HepG2 (cell line): ENCODE measurements around the gene PDIA5. TPM values are rescaled to one million over a fixed set of nuclear protein-coding genes. Genes with fewer than 3 reads are reported as not detected.

Experiments
- ATF7 ChIP-seq, 2 experiments: fragments of 450-650 bp in 1 of 2; sonication (generic) in 1 of 2; formaldehyde crosslinking in 1 of 2; IDR thresholded peaks; 2 replicates each; pipeline versions ENCODE4 v1.4.0 to v1.6.1; 2016 to 2020; ENCODE audit warnings: antibody characterized with exemption in 1 of 2, mild to moderate bottlenecking in 1 of 2, missing genetic modification reagents in 1 of 2
- CEBPG ChIP-seq: IDR thresholded peaks from 2 replicates; pipeline ENCODE4 v1.6.1; 2016
- FOSL1 ChIP-seq: sonication (generic); formaldehyde crosslinking; IDR thresholded peaks from 2 replicates; pipeline ENCODE4 v1.9.0; 2021; ENCODE audit warnings: missing genetic modification reagents, borderline replicate concordance
- FOXO1 ChIP-seq: sonication (generic); formaldehyde crosslinking; IDR thresholded peaks from 2 replicates; pipeline ENCODE4 v1.4.0; 2020; ENCODE audit warnings: missing genetic modification reagents
- HNRNPK ChIP-seq: fragments of 200-400 bp; formaldehyde crosslinking; IDR thresholded peaks from 2 replicates; pipeline ENCODE4 v1.6.1; 2018; ENCODE audit warnings: low read length, low read depth, moderate library complexity, mild to moderate bottlenecking; ENCODE audit not compliant: poor library complexity, severe bottlenecking
- IKZF4 ChIP-seq: sonication (generic); formaldehyde crosslinking; IDR thresholded peaks from 2 replicates; pipeline ENCODE4 v1.5.1; 2020; ENCODE audit warnings: borderline replicate concordance, mild to moderate bottlenecking, low read depth, missing genetic modification reagents; ENCODE audit errors: not compliant biosample characterization
- TEAD3 ChIP-seq: optimal IDR thresholded peaks from 2 replicates; pipeline ENCODE3; 2016; ENCODE audit warnings: borderline replicate concordance
- TOE1 ChIP-seq: sonication (generic); formaldehyde crosslinking; IDR thresholded peaks from 2 replicates; pipeline ENCODE4 v1.4.0; 2020; ENCODE audit warnings: mild to moderate bottlenecking, missing genetic modification reagents
- TSC22D2 ChIP-seq: sonication (generic); formaldehyde crosslinking; IDR thresholded peaks from 2 replicates; pipeline ENCODE4 v1.5.1; 2020; ENCODE audit warnings: missing genetic modification reagents, mild to moderate bottlenecking, borderline replicate concordance
- ZBTB38 ChIP-seq: sonication (generic); formaldehyde crosslinking; IDR thresholded peaks from 2 replicates; pipeline ENCODE4 v1.5.1; 2020; ENCODE audit warnings: mild to moderate bottlenecking, missing genetic modification reagents
- ZFP37 ChIP-seq: sonication (generic); formaldehyde crosslinking; IDR thresholded peaks from 2 replicates; pipeline ENCODE4 v1.4.0; 2020; ENCODE audit warnings: missing genetic modification reagents, borderline replicate concordance
- ZFP90 ChIP-seq: sonication (generic); formaldehyde crosslinking; IDR thresholded peaks from 2 replicates; pipeline ENCODE4 v1.8.0; 2022; ENCODE audit warnings: missing genetic modification reagents, mild to moderate bottlenecking, inconsistent platforms, borderline replicate concordance
- ZNF224 ChIP-seq: sonication (generic); formaldehyde crosslinking; IDR thresholded peaks from 2 replicates; pipeline ENCODE4 v1.5.0; 2020; ENCODE audit warnings: mild to moderate bottlenecking, missing genetic modification reagents
- ZNF230 ChIP-seq: sonication (generic); formaldehyde crosslinking; IDR thresholded peaks from 2 replicates; pipeline ENCODE4 v1.4.0; 2020; ENCODE audit warnings: mild to moderate bottlenecking, missing genetic modification reagents
- ZNF232 ChIP-seq: sonication (generic); formaldehyde crosslinking; IDR thresholded peaks from 2 replicates; pipeline ENCODE4 v1.4.0; 2020; ENCODE audit warnings: missing genetic modification reagents, borderline replicate concordance
- ZNF251 ChIP-seq: sonication (generic); formaldehyde crosslinking; IDR thresholded peaks from 2 replicates; pipeline ENCODE4 v1.9.0; 2021; ENCODE audit warnings: mild to moderate bottlenecking, missing genetic modification reagents
- ZNF333 ChIP-seq: sonication (generic); formaldehyde crosslinking; IDR thresholded peaks from 2 replicates; pipeline ENCODE4 v1.4.0; 2020; ENCODE audit warnings: mild to moderate bottlenecking, missing genetic modification reagents, borderline replicate concordance
- ZNF558 ChIP-seq: sonication (generic); formaldehyde crosslinking; IDR thresholded peaks from 2 replicates; pipeline ENCODE4 v1.9.0; 2022; ENCODE audit warnings: mild to moderate bottlenecking, missing genetic modification reagents, borderline replicate concordance
- ZNF572 ChIP-seq: sonication (generic); formaldehyde crosslinking; IDR thresholded peaks from 2 replicates; pipeline ENCODE4 v1.5.1; 2020; ENCODE audit warnings: mild to moderate bottlenecking, missing genetic modification reagents
- polyA plus RNA-seq, 8 experiments: library from polyadenylated mRNA; depleted of rRNA in 3 of 8; stranded (reverse) in 7 of 8; unstranded in 1 of 8; fragments of >200 nt; fragmentation: Illumina TruSeq in 4 of 8; extraction: Trizol in 4 of 8; gene quantifications; 2 replicates each; pipeline versions ENCODE4 v1.2.1 to v1.2.3, GENCODE V29; 2011 to 2016; ENCODE audit warnings: low read depth in 4 of 8, missing spikeins in 1 of 8, mixed read lengths in 1 of 8; ENCODE audit not compliant: insufficient read depth in 1 of 8
- total RNA-seq, 5 experiments: library from RNA; depleted of rRNA; stranded (reverse); fragments of >200 nt; fragmentation: Illumina TruSeq; extraction: Trizol; gene quantifications; 2 replicates each; pipeline ENCODE4 v1.2.3, GENCODE V29; 2016; ENCODE audit warnings: low read depth in 1 of 5
- TF ChIP-seq, protein P1 (sequence below): sonication (generic); formaldehyde crosslinking; IDR thresholded peaks from 2 replicates; pipeline ENCODE4 v1.5.0; 2020; ENCODE audit warnings: mild to moderate bottlenecking, missing genetic modification reagents
- TF ChIP-seq, protein P2 (sequence below): sonication (generic); formaldehyde crosslinking; IDR thresholded peaks from 2 replicates; pipeline ENCODE4 v1.8.0; 2022; ENCODE audit warnings: mild to moderate bottlenecking, missing genetic modification reagents
- TF ChIP-seq, protein P3 (sequence below): sonication (generic); formaldehyde crosslinking; IDR thresholded peaks from 2 replicates; pipeline ENCODE4 v1.4.0; 2020; ENCODE audit warnings: low read depth, mild to moderate bottlenecking, missing genetic modification reagents
- TF ChIP-seq, protein P4 (sequence below): sonication (generic); formaldehyde crosslinking; IDR thresholded peaks from 2 replicates; pipeline ENCODE4 v1.5.0; 2020; ENCODE audit warnings: missing genetic modification reagents

Gene PDIA5
- total and polyA plus RNA-seq, 2 of the 13 experiments (the other 11 are each of a cell fraction or from before 2014, with no cell fraction given), result 51.3 to 74.3 TPM

DNA sequence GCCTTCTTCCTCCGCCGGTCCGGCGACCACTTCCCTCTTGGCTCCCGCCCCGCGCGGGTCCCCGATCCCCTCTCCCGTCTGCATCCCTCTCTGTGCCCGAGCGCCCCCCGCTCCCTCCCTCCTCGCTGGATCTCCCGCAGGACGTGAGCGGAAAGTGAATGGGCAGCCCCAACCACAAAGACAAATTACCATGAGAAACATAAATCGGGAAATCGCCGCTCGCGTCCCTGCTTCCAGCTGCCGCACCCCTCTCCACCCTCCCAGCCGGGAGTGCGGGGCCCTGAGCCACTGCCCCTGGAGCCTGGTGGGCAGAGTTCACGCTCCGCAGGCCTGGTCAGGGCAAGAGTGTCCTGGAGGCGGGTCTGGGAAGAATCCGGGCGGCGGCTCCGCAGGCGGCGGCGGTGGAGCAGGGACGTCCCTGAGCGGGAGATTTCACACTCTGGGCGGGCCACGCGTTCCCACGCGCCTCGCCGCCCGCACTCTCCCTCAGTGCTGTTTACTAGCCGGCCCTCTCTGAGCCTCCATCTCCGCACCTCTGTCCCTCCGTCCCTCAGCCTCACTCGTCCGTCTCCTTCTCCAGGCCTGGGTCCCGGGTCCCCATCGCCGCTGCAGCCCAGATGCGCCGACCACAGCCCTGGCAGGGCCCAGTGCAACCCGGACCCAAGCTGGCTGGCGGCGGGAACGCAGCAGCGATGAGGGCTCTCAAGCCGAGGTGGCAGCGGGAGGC is 40.1 kb upstream of the PDIA5 start (continued):
- TF ChIP-seq, protein P1, sequence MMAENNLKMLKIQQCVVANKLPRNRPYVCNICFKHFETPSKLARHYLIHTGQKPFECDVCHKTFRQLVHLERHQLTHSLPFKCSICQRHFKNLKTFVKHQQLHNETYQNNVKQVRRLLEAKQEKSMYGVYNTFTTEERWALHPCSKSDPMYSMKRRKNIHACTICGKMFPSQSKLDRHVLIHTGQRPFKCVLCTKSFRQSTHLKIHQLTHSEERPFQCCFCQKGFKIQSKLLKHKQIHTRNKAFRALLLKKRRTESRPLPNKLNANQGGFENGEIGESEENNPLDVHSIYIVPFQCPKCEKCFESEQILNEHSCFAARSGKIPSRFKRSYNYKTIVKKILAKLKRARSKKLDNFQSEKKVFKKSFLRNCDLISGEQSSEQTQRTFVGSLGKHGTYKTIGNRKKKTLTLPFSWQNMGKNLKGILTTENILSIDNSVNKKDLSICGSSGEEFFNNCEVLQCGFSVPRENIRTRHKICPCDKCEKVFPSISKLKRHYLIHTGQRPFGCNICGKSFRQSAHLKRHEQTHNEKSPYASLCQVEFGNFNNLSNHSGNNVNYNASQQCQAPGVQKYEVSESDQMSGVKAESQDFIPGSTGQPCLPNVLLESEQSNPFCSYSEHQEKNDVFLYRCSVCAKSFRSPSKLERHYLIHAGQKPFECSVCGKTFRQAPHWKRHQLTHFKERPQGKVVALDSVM (CRISPR knock-in tag), result no peak
- TF ChIP-seq ZNF232 (CRISPR knock-in tag) (no peak), ZFP37 (CRISPR knock-in tag) (no peak), ATF7 (IDR thresholded peaks at IDR 0.05) (no peak), ATF7 (CRISPR knock-in tag; IDR thresholded peaks at IDR 0.05) (no peak), ZNF224 (CRISPR knock-in tag) (no peak), TEAD3 (no peak), ZBTB38 (CRISPR knock-in tag) (no peak), CEBPG (CRISPR knock-in tag) (no peak), TSC22D2 (CRISPR knock-in tag) (no peak), IKZF4 (CRISPR knock-in tag) (no peak), ZFP90 (CRISPR knock-in tag) (no peak), FOSL1 (CRISPR knock-in tag) (no peak), ZNF558 (no peak), ZNF251 (CRISPR knock-in tag) (no peak), ZNF333 (CRISPR knock-in tag) (no peak), FOXO1 (CRISPR knock-in tag) (no peak), TOE1 (no peak), ZNF572 (CRISPR knock-in tag) (no peak), ZNF230 (CRISPR knock-in tag) (no peak), HNRNPK (no peak)
- TF ChIP-seq, protein P2, sequence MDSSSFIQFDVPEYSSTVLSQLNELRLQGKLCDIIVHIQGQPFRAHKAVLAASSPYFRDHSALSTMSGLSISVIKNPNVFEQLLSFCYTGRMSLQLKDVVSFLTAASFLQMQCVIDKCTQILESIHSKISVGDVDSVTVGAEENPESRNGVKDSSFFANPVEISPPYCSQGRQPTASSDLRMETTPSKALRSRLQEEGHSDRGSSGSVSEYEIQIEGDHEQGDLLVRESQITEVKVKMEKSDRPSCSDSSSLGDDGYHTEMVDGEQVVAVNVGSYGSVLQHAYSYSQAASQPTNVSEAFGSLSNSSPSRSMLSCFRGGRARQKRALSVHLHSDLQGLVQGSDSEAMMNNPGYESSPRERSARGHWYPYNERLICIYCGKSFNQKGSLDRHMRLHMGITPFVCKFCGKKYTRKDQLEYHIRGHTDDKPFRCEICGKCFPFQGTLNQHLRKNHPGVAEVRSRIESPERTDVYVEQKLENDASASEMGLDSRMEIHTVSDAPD (CRISPR knock-in tag), result no peak
- TF ChIP-seq, protein P3, sequence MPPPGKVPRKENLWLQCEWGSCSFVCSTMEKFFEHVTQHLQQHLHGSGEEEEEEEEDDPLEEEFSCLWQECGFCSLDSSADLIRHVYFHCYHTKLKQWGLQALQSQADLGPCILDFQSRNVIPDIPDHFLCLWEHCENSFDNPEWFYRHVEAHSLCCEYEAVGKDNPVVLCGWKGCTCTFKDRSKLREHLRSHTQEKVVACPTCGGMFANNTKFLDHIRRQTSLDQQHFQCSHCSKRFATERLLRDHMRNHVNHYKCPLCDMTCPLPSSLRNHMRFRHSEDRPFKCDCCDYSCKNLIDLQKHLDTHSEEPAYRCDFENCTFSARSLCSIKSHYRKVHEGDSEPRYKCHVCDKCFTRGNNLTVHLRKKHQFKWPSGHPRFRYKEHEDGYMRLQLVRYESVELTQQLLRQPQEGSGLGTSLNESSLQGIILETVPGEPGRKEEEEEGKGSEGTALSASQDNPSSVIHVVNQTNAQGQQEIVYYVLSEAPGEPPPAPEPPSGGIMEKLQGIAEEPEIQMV, result no peak
- TF ChIP-seq, protein P4, sequence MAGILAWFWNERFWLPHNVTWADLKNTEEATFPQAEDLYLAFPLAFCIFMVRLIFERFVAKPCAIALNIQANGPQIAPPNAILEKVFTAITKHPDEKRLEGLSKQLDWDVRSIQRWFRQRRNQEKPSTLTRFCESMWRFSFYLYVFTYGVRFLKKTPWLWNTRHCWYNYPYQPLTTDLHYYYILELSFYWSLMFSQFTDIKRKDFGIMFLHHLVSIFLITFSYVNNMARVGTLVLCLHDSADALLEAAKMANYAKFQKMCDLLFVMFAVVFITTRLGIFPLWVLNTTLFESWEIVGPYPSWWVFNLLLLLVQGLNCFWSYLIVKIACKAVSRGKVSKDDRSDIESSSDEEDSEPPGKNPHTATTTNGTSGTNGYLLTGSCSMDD (CRISPR knock-in tag), result no peak
